Ascending aorta (tissue), 2 donors: ENCODE data around the gene CDK2AP2. TPM values are rescaled to one million over a fixed set of nuclear protein-coding genes. Genes with fewer than 3 reads are reported as not detected.

Experiments
- DNase-seq, 2 donors: peaks; one replicate each; pipeline ENCODE4 v3.0.0-alpha.2; 2019; ENCODE audit warnings: low spot score in 2 of 2
- H3K27ac ChIP-seq, 2 donors: fragments of 200-600 bp; sonication (generic); one replicate each; pipeline ENCODE4 v1.5.1; 2016 to 2017; ENCODE audit warnings: mild to moderate bottlenecking in 1 of 2
- H3K27me3 ChIP-seq: fragments of 200-600 bp; sonication (generic); one replicate; pipeline ENCODE4 v1.5.1; 2017
- H3K36me3 ChIP-seq, 2 donors: fragments of 200-600 bp; sonication (generic); one replicate each; pipeline ENCODE4 v1.5.1; 2016
- H3K4me1 ChIP-seq, 2 donors: fragments of 200-600 bp; sonication (generic); one replicate each; pipeline ENCODE4 v1.5.1; 2016 to 2017; ENCODE audit warnings: mild to moderate bottlenecking in 1 of 2
- H3K4me3 ChIP-seq, 2 donors: fragments of 200-600 bp; sonication (generic); one replicate each; pipeline ENCODE4 v1.5.1; 2016 to 2017; ENCODE audit warnings: mild to moderate bottlenecking in 1 of 2
- H3K9me3 ChIP-seq, 2 donors: fragments of 200-600 bp; sonication (generic); one replicate each; pipeline ENCODE4 v1.5.1; 2016
- intact Hi-C: fragments of 100-400 bp; cut with DNase I; formaldehyde crosslinking; loops from one replicate; pipeline ENCODE4 v1.15.1; 2023
- total RNA-seq: library from RNA; depleted of rRNA; stranded (reverse); fragments of >200 nt; gene quantifications from one replicate; pipeline ENCODE4 v1.1.0, GENCODE V29; 2016
- TF ChIP-seq, protein P1 (sequence below), 3 experiments: fragments of 200-600 bp in 2 of 3; fragments of 450-650 bp in 1 of 3; sonication (generic) in 2 of 3; IDR thresholded peaks; one replicate each; pipeline ENCODE4 v1.5.1; 2016 to 2019; ENCODE audit warnings: antibody characterized with exemption in 3 of 3, mild to moderate bottlenecking in 1 of 3, moderate library complexity in 1 of 3

CDK2AP2 gene
- total RNA-seq, 1 donor from 2014 or later, result 159 TPM

DNA sequence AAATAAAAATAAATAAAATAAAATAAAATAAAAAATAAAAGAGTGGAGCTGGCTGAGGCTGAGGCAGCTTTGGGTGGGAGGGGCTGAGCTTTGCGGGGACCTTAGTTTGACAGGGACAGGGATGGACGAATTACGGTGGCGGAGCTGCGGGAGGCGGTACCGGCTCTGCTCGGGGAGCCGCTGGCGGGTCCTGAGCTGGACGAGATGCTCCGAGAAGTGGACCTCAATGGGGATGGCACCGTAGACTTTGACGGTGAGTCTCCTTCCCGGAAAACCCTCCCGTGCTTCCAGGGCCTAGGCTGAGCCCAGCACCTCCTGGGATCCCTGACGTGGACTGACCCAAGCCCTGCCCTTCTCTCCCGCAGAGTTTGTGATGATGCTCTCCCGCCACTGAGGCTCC, 49.7 kb downstream of the CDK2AP2 start:
- Histone ChIP-seq H3K27ac (no peak overlapping the region), H3K36me3 (no peaks in the 10 kb centered on the region), H3K27me3 (no peaks in the 10 kb centered on the region), H3K9me3 (no peaks in the 10 kb centered on the region), H3K4me1 (no peaks in the 10 kb centered on the region), H3K4me3 (no peak overlapping the region)
- no peak for DNase-seq
- TF ChIP-seq, protein P1, sequence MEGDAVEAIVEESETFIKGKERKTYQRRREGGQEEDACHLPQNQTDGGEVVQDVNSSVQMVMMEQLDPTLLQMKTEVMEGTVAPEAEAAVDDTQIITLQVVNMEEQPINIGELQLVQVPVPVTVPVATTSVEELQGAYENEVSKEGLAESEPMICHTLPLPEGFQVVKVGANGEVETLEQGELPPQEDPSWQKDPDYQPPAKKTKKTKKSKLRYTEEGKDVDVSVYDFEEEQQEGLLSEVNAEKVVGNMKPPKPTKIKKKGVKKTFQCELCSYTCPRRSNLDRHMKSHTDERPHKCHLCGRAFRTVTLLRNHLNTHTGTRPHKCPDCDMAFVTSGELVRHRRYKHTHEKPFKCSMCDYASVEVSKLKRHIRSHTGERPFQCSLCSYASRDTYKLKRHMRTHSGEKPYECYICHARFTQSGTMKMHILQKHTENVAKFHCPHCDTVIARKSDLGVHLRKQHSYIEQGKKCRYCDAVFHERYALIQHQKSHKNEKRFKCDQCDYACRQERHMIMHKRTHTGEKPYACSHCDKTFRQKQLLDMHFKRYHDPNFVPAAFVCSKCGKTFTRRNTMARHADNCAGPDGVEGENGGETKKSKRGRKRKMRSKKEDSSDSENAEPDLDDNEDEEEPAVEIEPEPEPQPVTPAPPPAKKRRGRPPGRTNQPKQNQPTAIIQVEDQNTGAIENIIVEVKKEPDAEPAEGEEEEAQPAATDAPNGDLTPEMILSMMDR (IDR thresholded peaks at IDR 0.05), result no peak
- intact Hi-C loops, result no loop called here

DNA sequence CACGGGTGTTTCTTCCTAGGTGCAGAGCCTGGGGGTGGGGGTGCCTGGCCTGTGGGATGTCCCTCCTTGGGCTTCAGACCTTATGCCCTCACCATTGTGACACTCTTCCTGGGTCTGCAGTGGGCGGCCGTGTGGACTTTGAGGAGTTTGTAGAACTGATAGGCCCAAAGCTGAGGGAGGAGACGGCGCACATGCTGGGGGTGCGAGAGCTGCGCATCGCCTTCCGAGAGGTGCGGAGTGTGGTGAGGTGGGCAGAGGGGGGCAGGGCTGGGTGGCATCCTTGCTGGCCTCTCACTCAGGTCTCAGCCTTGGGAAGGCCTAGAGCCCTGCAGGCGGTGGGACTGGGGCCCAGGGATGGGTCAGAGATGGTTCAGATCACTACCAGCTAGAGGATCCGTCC, 50.5 kb downstream of the CDK2AP2 start:
- Histone ChIP-seq H3K27me3 (no peaks in the 10 kb centered on the region), H3K4me3 (no peak overlapping the region), H3K4me1 (no peaks in the 10 kb centered on the region), H3K27ac (no peak overlapping the region), H3K9me3 (no peaks in the 10 kb centered on the region), H3K36me3 (no peaks in the 10 kb centered on the region)
- intact Hi-C loops, result no loop called here
- TF ChIP-seq, protein P1 (IDR thresholded peaks at IDR 0.05), result no peak
- no peak for DNase-seq

Other genes starting within 250 kb of the CDK2AP2 start
- gene GRK2, start 241.7 kb downstream of the CDK2AP2 start, total RNA-seq, result 65.3 TPM
- gene ANKRD13D, start 218.9 kb downstream of the CDK2AP2 start, total RNA-seq, result 54.7 TPM
- 30.9 TPM for gene SSH3, start 204.6 kb downstream of the CDK2AP2 start, total RNA-seq
- gene POLD4, start 154.6 kb downstream of the CDK2AP2 start, total RNA-seq, result 107 TPM
- gene CLCF1, start 134.6 kb downstream of the CDK2AP2 start, total RNA-seq, result 32.6 TPM
- 22.6 TPM for gene RAD9A, start 116.2 kb downstream of the CDK2AP2 start, total RNA-seq
- gene PPP1CA, start 106.3 kb downstream of the CDK2AP2 start, total RNA-seq, result 113 TPM
- gene TBC1D10C, start 104.1 kb downstream of the CDK2AP2 start, total RNA-seq, result 0.64 TPM
- 6.0 TPM for gene CARNS1, start 92.5 kb downstream of the CDK2AP2 start, total RNA-seq
- 72.3 TPM for gene RPS6KB2, start 79.7 kb downstream of the CDK2AP2 start, total RNA-seq
- 26.6 TPM for gene PTPRCAP, start 70.5 kb downstream of the CDK2AP2 start, total RNA-seq
- gene CORO1B, start 64.7 kb downstream of the CDK2AP2 start, total RNA-seq, result 93.4 TPM
- gene GPR152, start 55.4 kb downstream of the CDK2AP2 start, total RNA-seq, result not detected
- not detected for gene CABP4, start 52.8 kb downstream of the CDK2AP2 start, total RNA-seq
- gene TMEM134, start 38.9 kb downstream of the CDK2AP2 start, total RNA-seq, result 189 TPM
- 116 TPM for gene AIP, start 25.1 kb downstream of the CDK2AP2 start, total RNA-seq
- gene PITPNM1, start 2.8 kb downstream of the CDK2AP2 start, total RNA-seq, result 31.8 TPM
- not detected for gene CABP2, start 15.3 kb upstream of the CDK2AP2 start, total RNA-seq
- gene GSTP1, start 75.7 kb upstream of the CDK2AP2 start, total RNA-seq, result 1,335 TPM
- gene NDUFV1, start 98.8 kb upstream of the CDK2AP2 start, total RNA-seq, result 128 TPM
- 23.4 TPM for gene NUDT8, start 121.8 kb upstream of the CDK2AP2 start, total RNA-seq
- gene TBX10, start 131.6 kb upstream of the CDK2AP2 start, total RNA-seq, result not detected
- gene ACY3, start 142.6 kb upstream of the CDK2AP2 start, total RNA-seq, result not detected
- not detected for gene ALDH3B2, start 166.5 kb upstream of the CDK2AP2 start, total RNA-seq